Measurements from ENCODE around the gene RAE1. TPM values are rescaled to one million over a fixed set of nuclear protein-coding genes. Genes with fewer than 3 reads are reported as not detected.

RAE1 gene, protein sequence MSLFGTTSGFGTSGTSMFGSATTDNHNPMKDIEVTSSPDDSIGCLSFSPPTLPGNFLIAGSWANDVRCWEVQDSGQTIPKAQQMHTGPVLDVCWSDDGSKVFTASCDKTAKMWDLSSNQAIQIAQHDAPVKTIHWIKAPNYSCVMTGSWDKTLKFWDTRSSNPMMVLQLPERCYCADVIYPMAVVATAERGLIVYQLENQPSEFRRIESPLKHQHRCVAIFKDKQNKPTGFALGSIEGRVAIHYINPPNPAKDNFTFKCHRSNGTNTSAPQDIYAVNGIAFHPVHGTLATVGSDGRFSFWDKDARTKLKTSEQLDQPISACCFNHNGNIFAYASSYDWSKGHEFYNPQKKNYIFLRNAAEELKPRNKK
- polyA plus RNA-seq = 10 to 100 TPM in 2 of 3 donors, 1 to 10 TPM in 1; 9.2 to 17.5 (median 12.3) TPM

DNA sequence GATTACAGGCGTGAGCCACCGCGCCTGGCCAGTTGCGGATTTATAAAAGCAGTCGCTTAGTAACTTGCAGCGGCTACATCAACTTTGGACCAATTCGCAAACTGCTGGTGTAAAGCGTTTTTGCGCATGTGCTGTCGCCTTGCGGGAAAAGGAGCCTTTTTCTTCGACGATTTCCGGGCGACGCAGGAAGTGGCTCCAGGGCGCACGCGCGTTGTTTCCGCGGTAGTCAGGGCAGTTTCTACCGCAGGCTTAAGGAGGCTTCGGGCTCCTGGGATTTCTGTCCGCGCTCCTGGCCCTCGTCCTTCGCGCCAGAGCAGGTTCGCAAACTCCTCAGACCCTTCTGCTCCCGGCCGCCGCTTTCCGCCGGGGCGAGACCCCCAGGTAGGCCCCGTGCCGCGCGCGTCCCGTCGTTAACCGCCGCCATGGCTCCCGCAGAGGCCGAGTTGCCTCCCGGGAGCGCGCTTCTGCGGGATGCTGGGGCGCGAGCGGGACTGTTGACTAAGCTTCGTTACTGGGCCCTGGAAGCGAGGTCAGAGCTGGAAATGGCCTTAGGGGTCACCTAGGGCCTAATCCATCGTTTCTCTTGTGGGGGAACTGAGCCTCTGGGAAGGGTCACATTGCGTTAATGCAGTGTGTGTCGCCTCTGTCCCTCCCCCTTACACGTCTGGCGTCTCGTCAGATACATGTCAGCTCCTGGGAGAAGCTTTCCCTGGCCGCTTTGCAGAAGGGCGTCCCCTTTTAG lies at the start of gene RAE1:
Gene RAE1, plus strand, starts transcription at position 214 of the 742 bp plus-strand sequence. CDS start 2,784 bp downstream, outside the sequence.
- H3K27ac ChIP-seq (ENCODE audit: low read depth, low read length) = no peak within 1 kb of the TSS
- WGBS, 3 donors = 0% methylated on average over 64 of the region's 64 CpGs

DNA sequence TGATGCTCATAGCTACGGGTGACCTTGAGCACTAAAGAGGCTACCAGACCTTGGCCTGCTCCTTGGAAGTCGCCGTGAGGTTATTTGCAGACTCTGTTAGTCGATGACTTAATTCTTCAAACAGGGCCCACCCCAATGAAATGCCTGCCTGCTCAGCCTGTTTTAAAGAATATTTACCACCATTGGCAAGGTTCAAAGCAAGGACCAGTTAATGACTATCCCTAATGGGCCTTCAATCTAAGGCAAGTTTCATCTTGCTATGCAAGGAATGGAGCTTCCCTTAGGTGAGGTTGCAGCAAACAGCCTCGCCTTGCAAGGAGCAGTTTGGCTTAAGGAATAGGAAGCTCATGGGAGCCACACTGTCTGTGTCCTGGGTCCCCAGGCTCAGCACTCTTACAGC lies 44.3 kb upstream of the RAE1 start:
- H3K27ac ChIP-seq (ENCODE audit: low read depth, low read length) = no peak overlapping the region
- 63 to 89% (median 88%) methylated on average over 5 of the region's 5 CpGs for WGBS, 3 donors

DNA sequence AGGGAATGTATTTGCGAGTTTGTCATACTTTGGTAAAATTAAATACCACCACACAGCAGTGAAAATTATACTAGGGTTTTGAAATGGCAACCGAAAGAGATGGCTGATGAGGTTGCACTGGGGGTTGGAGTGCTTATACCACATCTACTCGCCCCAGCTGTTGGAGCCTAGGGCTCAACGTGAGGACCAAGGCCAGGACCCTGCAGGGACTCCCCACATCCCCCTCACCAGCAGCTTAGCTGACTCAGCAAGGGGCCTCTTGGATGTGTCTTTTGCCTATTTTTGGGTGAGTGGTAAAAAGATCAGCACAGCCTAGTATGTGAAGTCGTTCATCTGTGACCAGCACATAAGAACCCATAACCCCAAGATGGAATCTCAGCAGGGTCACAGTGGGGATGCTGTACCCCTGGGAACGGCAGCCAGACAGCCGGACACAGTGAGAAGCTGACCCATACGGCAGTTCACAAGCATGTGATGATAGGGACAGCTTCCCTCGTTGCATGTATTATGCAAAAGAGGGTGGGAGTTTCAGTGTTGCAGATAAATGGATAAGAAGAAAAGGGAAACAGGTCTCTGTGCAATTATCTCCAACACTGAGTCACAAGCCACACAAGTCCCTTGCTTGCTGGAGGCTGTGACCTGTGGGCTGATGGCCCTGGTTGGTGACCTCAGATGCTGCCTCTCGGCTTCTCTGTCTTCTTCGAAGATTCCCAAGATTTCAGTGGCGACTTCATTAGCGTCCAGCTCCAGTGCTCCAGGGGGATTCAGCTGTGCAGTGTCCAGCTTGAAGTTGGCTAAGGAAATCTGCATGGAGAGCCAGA lies 42.4 kb upstream of the RAE1 start:
- 52 to 56% (median 55%) methylated on average over 13 of the region's 13 CpGs for WGBS, 3 donors
- no peak overlapping the region for H3K27ac ChIP-seq (ENCODE audit: low read depth, low read length)

DNA sequence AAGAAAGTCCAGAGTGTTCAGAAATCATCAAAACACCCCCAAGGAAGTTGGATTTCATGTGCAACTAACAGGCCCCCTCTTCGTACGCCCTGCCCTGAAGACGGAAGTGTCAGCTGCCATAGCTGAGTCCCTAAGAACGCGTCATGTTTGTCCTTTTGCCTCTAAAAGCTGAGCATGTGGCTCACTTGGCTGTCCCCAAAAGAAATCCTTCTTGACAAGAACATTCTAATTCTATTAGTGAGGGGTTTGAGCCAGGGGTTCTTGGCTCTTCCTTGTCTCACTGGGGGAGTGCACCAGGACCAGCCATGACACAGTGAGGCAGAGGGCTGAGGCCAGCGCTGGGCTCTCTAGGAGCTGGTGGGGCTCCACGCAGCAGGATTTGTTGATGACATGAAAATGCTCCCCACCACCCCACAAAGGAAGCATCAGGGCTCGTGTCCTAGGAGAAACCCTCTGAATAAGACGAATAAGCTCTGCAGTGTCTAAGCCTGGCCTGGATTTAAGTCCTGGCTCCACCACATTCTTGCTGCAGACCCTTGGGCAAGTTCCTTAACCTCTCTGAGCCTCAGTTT lies 41.4 kb upstream of the RAE1 start:
- H3K27ac ChIP-seq (ENCODE audit: low read depth, low read length) = no peak overlapping the region
- 47 to 77% (median 67%) methylated on average over 9 of the region's 9 CpGs for WGBS, 3 donors

DNA sequence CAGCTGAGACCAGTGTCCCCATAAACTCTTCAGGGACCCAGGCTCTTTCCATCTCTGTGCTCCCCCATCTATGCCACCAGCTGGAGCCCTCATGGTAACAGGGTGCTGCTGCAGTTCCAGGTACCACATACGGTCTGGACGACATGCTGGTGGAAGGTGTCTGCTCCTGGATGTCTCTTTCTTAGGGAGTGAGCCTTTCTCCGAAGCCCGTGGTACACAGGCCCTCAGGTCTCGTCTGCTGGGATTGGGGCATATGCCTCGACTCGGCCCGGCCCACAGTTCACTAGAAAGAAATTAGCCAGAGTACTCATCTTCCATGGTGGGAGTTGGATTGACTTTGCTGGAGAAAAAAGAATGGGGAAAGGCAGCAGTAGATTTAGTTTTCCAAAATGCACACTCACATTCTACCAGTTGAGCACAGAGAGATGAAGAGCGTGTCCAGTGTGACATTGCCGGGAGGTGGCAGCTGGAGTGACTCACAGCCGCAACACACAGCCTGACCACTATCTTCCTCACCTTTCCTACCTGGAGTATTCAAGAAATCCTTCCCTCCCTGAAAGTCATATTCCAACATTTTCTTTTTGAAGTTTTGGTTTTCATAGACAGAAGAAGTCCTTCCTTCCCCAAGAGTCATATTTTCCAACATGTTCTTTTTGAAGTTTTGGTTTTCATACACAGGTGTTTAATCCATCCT lies 40.1 kb upstream of the RAE1 start:
- WGBS, 3 donors = 94 to 97% (median 95%) methylated on average over 11 of the region's 11 CpGs
- H3K27ac ChIP-seq (ENCODE audit: low read depth, low read length) = no peak overlapping the region

DNA sequence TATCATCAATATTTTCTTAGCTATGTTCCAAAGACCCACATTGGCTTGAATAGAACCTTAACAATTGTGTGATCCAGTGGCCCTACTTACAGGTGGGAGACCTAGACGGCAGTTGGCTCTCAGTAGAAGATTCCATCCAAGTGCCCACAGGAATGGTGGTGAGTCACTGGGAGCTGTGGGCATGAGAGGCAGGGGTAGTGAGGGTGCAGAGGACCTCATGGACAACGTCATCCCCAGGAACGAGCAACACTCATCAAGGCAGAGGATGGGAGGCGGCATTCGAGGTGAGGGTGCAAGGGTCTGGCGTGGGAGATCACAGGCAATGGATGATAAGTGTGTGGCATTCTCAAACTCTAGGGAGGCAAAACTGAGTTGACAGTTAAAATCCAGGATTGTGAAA lies 38.9 kb upstream of the RAE1 start:
- H3K27ac ChIP-seq (ENCODE audit: low read depth, low read length) = no peak overlapping the region
- WGBS, 3 donors = 74 to 94% (median 87%) methylated on average over 6 of the region's 6 CpGs

DNA sequence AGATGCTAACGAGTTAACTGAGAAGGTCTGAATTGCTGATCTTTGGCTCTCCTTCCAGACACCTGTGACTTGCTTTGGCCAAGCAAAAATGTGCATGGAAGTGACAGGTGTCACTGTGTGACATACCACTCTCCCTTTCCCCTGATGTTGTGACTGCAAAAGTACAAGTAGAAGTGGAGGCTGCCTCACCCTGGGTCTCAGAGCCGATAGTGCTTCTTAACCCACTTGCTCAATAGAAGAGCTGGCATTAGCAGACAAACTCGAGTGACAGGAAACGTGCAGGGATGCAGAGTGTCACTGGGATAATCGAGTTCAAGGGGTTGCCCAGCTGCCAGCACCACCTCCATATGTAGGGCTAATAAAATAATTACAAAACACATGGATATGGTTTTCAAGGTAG lies 37.8 kb upstream of the RAE1 start:
- H3K27ac ChIP-seq (ENCODE audit: low read depth, low read length) = no peak overlapping the region
- 49 to 68% (median 55%) methylated on average over 5 of the region's 5 CpGs for WGBS, 3 donors

DNA sequence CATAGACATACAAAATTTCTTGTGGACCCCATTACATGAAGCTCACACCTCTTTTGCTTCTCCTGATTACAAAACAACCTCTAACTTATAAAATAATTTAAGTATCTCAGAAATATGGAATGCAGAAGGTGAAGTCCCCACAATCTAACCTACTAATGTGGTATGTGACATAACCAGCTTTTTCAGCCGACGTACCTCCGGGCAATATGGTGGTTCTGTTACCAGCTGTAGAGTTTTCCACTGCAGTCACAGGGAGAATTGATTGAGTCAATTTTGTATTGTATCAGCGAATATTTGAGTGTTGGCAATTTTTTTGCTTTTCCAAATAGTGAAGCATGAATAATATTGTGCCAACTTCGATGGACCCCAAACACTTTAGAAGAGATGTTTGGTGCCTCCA lies 37.1 kb upstream of the RAE1 start:
- WGBS, 3 donors = 78 to 92% (median 92%) methylated on average over 5 of the region's 5 CpGs

DNA sequence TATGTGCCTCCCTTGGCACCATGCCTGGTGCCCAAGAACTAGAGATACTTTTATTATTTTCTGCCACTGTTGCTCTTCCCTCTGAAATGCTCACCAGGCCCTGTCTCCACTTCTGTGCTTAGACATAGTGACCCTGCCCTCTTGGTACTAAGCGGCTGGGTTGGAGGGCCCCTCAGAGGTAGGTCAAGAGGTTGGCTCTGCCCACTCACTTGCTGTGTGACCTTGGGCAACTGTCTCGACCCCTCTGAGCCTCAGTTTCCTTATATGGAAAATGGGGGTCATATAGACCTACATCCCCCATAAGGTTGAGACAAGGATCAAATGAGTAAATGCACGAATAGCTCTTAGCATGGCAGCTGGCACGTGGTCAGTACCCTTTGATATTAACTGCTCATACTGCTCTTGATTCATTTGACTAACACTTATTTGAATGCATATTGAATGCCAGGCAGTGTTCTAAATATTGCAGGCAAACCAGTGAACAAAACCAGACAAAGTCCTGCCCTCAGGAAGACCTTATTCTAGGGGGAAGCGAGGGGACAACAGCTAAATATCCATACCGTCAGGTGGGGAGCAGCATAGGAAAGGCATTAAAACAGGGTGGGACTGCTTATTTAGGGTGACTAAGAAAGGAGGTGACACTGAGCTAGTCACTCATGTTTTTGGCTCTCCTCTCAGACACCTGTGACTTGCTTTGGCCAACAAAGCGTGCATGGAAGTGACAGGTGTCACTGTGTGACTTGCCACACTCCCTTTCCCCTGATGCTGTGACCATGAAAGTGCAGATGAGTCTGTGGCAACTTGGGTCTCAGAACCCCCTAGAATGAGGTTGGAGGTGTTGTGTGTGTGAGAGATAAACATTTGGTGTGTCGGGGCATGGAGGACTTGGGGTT lies 35.7 kb upstream of the RAE1 start:
- WGBS, 3 donors = 79 to 87% (median 82%) methylated on average over 8 of the region's 8 CpGs

More for the DNA sequence above, 37.1 kb upstream of the RAE1 start:
- H3K27ac ChIP-seq (ENCODE audit: low read depth, low read length) = no peak overlapping the region

DNA sequence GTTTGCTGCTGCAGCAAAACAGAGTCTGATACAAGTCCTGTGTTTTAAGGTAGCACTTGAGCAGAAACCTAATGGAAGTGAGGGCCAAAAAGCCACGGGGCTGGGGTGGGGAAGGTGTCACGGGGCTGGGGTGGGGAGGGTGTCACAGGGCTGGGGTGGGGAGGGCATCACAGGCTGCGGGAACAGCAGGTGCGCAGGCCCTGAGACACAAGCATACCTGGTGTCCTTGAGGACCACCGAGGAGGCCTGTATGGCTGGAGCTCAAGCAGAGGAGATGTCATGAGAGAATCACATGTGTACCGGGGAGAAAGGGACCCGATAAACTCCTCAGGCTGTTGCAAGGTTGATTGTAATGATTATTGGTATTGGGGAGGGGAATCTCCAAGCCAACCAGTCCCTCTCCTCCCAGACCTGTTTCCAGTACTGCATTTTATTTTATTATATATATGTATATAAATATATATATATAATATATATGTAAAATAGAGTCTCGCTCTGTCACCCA lies 35.0 kb upstream of the RAE1 start:
- WGBS, 3 donors = 75 to 86% (median 86%) methylated on average over 8 of the region's 8 CpGs

More for the DNA sequence above, 35.7 kb upstream of the RAE1 start:
- H3K27ac ChIP-seq (ENCODE audit: low read depth, low read length) = no peak overlapping the region

DNA sequence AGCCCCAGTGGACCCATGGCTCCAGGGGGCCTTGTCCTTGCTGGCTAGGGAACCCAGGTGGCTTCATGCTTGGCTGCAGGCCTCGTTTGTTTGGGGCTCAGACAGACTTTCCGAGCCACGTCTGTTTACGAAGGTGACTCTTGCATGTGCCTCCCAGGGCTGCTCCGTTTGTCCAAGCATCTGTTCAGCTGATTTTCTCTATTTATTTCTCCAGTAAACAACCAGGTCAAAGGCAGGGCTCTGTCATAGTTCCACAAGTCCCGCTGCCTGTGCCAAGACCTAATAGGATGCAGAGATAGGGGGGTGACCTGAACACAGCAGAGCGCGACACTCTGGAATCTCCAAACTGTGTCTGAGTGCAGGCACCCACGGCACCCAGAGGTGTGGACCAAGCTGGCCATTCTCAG lies 34.3 kb upstream of the RAE1 start:
- 75 to 80% (median 80%) methylated on average over 9 of the region's 9 CpGs for WGBS, 3 donors
- H3K27ac ChIP-seq (ENCODE audit: low read depth, low read length) = no peak overlapping the region

More for the DNA sequence above, 35.0 kb upstream of the RAE1 start:
- H3K27ac ChIP-seq (ENCODE audit: low read depth, low read length) = no peak overlapping the region

DNA sequence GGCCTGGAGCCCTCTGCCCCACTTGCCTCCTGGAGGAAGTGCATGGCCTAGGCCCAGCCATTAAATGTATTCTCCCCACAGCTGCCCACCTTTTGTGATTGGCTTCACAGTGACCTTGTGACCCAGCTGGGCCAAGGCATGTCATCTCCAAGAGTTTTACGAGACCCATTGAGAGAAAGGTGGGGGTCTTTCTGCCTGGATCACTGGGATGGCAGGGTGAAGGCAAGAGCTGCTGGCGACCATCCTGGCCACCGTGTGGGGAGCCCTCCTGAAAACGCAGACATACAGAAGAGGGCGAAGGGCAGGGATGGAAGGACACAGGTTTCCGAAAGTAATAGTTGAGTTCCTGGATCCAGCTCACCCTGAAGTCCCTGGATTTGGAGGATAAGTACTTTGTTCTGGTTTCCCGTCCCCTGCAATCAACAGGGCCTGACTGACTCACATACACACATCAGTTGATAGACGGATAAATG lies 33.7 kb upstream of the RAE1 start:
- 87 to 92% (median 91%) methylated on average over 8 of the region's 8 CpGs for WGBS, 3 donors
- H3K27ac ChIP-seq (ENCODE audit: low read depth, low read length) = no peak overlapping the region

DNA sequence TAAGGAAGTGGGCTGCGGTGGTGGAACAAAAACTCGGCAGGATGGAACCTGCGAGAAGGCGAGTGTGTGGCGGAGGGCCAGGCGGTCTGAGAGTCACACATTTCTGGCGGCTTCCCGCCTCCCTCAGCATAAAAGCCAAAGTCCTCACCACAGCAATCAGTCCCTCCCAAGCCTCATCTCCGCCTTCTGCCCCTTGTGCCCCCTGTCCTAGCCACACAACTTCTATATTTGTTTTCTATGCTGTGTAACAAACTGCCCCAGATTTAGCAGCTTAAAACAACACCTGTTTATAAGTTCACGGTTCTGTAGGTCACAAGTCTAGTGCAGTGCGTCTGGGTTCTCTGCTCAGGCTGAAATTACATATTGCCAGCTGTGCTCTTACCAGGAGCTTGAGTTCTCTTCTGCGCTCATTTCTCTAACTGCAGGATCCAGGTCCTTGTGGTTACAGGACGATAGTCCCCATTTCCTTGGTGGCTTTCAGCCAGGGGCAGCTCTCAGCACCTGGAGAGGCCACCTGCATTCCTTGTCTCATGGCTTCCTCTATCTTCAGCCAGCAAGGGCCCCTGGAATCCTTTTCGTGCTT lies 33.2 kb upstream of the RAE1 start:
- 76 to 81% (median 77%) methylated on average over 14 of the region's 14 CpGs for WGBS, 3 donors
- no peak overlapping the region for H3K27ac ChIP-seq (ENCODE audit: low read depth, low read length)

DNA sequence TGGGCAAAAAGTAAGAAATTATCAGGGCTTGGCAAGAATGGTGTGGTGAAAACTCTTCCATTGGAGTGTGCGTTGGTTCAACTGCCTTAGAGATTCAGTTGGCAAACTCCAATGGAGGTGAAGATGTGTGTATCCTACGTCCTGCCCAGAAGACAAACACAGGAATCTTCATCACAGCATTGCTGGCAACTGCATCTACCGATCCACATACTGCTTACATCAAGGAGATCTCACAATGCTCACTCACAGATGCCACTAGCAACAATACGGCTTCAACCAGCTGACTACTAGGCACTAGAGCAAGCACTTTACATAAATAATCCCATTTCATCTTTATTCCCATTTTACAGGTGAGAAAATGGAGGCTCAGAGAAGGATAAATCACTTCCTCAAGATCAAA lies 31.5 kb upstream of the RAE1 start:
- no peak overlapping the region for H3K27ac ChIP-seq (ENCODE audit: low read depth, low read length)
- WGBS, 3 donors = 76 to 87% (median 78%) methylated on average over 4 of the region's 4 CpGs

DNA sequence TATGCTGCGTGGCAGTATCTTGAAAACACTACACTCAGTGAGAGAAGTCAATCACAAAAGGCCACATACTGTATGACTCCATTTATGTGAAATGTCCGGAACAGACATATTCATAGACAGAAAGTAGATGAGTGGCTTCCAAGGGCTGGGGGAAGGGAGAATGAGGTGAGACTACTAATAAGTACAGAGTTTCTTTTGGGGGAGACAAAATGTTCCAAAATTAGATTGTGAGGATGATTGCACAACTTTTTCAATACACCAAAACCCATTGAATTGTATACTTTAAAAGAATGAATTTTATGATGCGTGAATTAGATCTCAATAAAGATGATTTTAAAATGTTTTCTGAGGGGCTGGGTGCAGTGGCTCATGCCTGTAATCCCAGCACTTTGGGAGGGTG lies 30.7 kb upstream of the RAE1 start:
- H3K27ac ChIP-seq (ENCODE audit: low read depth, low read length) = no peak overlapping the region
- WGBS, 3 donors = 78 to 88% (median 83%) methylated on average over 3 of the region's 3 CpGs

DNA sequence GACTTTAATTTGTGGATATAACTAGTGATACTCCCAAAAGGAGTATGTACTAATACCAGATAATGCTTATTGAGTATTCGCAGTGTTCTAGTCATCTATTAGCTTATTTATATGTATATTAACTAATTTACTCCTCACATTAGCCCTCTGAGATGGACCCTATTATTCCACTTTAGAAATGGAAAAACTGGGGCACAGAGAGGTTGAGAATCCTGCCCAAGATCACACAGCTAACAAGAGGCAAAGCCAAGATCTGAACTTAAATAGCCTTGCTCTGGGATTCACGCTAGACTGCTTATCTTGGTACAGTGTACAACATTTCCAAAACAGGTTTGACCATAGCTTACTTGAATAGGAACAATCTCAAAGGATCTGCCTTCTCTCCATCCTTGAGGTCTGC lies 29.9 kb upstream of the RAE1 start:
- 72 to 86% (median 83%) methylated on average over 2 of the region's 2 CpGs for WGBS, 3 donors
- H3K27ac ChIP-seq (ENCODE audit: low read depth, low read length) = no peak overlapping the region
